H9 (cell line): ENCODE measurements around the gene DOCK10. TPM values are rescaled to one million over a fixed set of nuclear protein-coding genes. Genes with fewer than 3 reads are reported as not detected.

ENCODE experiments used
- DNase-seq: peaks from one replicate; pipeline ENCODE4 v3.0.0-alpha.2; 2017
- H2AFZ ChIP-seq: one replicate; pipeline ENCODE4 v1.6.1; 2013; ENCODE audit warnings: mild to moderate bottlenecking, low read length, control low read depth, moderate library complexity
- H2AK5ac ChIP-seq: 2 replicates; pipeline ENCODE4 v1.6.1; 2013; ENCODE audit warnings: low read length, control low read depth, mixed read lengths; ENCODE audit not compliant: insufficient read length
- H2BK120ac ChIP-seq: one replicate; pipeline ENCODE4 v1.6.1; 2013; ENCODE audit warnings: low read depth, mild to moderate bottlenecking, low read length, control low read depth, inconsistent platforms; ENCODE audit not compliant: poor library complexity, severe bottlenecking
- H2BK12ac ChIP-seq: 2 replicates; pipeline ENCODE4 v1.6.1; 2013; ENCODE audit warnings: low read length, control low read depth, mixed read lengths, low read depth; ENCODE audit not compliant: insufficient read length
- H2BK15ac ChIP-seq: 2 replicates; pipeline ENCODE4 v1.6.1; 2013; ENCODE audit warnings: low read depth, low read length, control low read depth
- H2BK20ac ChIP-seq: one replicate; pipeline ENCODE4 v1.6.1; 2013; ENCODE audit warnings: low read depth, mild to moderate bottlenecking, low read length, control low read depth, inconsistent platforms; ENCODE audit not compliant: poor library complexity, severe bottlenecking
- H2BK5ac ChIP-seq: 2 replicates; pipeline ENCODE4 v1.6.1; 2013; ENCODE audit warnings: low read length, control low read depth, mixed read lengths; ENCODE audit not compliant: insufficient read length
- H3K14ac ChIP-seq: 2 replicates; pipeline ENCODE4 v1.6.1; 2013; ENCODE audit warnings: low read length, control low read depth; ENCODE audit not compliant: insufficient read depth
- H3K18ac ChIP-seq: 2 replicates; pipeline ENCODE4 v1.6.1; 2013; ENCODE audit warnings: low read depth, mild to moderate bottlenecking, mixed read lengths, low read length, control low read depth; ENCODE audit not compliant: insufficient read length
- H3K23ac ChIP-seq: 2 replicates; pipeline ENCODE4 v1.6.1; 2013; ENCODE audit warnings: low read length, control low read depth, mixed read lengths, low read depth; ENCODE audit not compliant: insufficient read length
- H3K23me2 ChIP-seq: 2 replicates; pipeline ENCODE4 v1.6.1; 2013; ENCODE audit warnings: low read depth, mild to moderate bottlenecking, mixed read lengths, low read length, control low read depth; ENCODE audit not compliant: insufficient read length, poor library complexity, severe bottlenecking
- H3K27ac ChIP-seq: 2 replicates; pipeline ENCODE4 v1.5.1; 2013; ENCODE audit warnings: low read length, control low read depth, mixed read lengths, low read depth; ENCODE audit not compliant: insufficient read length
- H3K27me3 ChIP-seq: 2 replicates; pipeline ENCODE4 v1.6.1; 2013; ENCODE audit warnings: low read length, control low read depth, inconsistent platforms; ENCODE audit not compliant: insufficient read depth
- H3K4ac ChIP-seq: 2 replicates; pipeline ENCODE4 v1.6.1; 2013; ENCODE audit warnings: low read depth, mild to moderate bottlenecking, control low read depth, inconsistent platforms, low read length, moderate library complexity
- H3K4me1 ChIP-seq: 2 replicates; pipeline ENCODE4 v1.6.1; 2013; ENCODE audit warnings: low read length, control low read depth, inconsistent platforms; ENCODE audit not compliant: insufficient read depth
- H3K4me2 ChIP-seq: 2 replicates; pipeline ENCODE4 v1.6.1; 2013; ENCODE audit warnings: low read length, control low read depth, mixed read lengths; ENCODE audit not compliant: insufficient read length, insufficient read depth
- H3K56ac ChIP-seq: 2 replicates; pipeline ENCODE4 v1.6.1; 2013; ENCODE audit warnings: low read depth, mild to moderate bottlenecking, mixed read lengths, low read length, control low read depth; ENCODE audit not compliant: insufficient read length
- H3K79me1 ChIP-seq: 2 replicates; pipeline ENCODE4 v1.6.1; 2013; ENCODE audit warnings: low read depth, mild to moderate bottlenecking, moderate library complexity, low read length, control low read depth, inconsistent platforms; ENCODE audit not compliant: insufficient read depth, poor library complexity, severe bottlenecking
- H3K79me2 ChIP-seq: 2 replicates; pipeline ENCODE4 v1.6.1; 2013; ENCODE audit warnings: low read length, control low read depth, inconsistent platforms; ENCODE audit not compliant: insufficient read depth
- H3K9ac ChIP-seq: 2 replicates; pipeline ENCODE4 v1.6.1; 2013; ENCODE audit warnings: low read length, control low read depth, mixed read lengths; ENCODE audit not compliant: insufficient read length; ENCODE audit errors: extremely low read depth
- H3K9me3 ChIP-seq: one replicate; pipeline ENCODE4 v1.6.1; 2013; ENCODE audit warnings: low read depth, low read length, inconsistent platforms; ENCODE audit not compliant: control insufficient read depth
- H3T11ph ChIP-seq: one replicate; pipeline ENCODE4 v1.6.1; 2013; ENCODE audit warnings: mild to moderate bottlenecking, low read length, control low read depth, inconsistent platforms
- H4K20me1 ChIP-seq: one replicate; pipeline ENCODE4 v1.6.1; 2013; ENCODE audit not compliant: control insufficient read depth, insufficient read length, insufficient read depth
- H4K5ac ChIP-seq: 2 replicates; pipeline ENCODE4 v1.6.1; 2013; ENCODE audit warnings: low read depth, mild to moderate bottlenecking, mixed read lengths, low read length, control low read depth; ENCODE audit not compliant: insufficient read length
- H4K8ac ChIP-seq: replicated peaks from 2 replicates; pipeline ENCODE4 v1.6.1; 2013; ENCODE audit warnings: low read length, control low read depth, mixed read lengths, low read depth; ENCODE audit not compliant: insufficient read length
- H4K91ac ChIP-seq: 2 replicates; pipeline ENCODE4 v1.6.1; 2013; ENCODE audit warnings: low read depth, mild to moderate bottlenecking, moderate library complexity, mixed read lengths, low read length, control low read depth; ENCODE audit not compliant: insufficient read length
- H3K27ac Mint-ChIP-seq, 3 experiments: 2 replicates in 2 of 3; 3 replicates in 1 of 3; pipeline ENCODE4 v1.8.0; 2020 to 2021; ENCODE audit warnings: mixed read lengths in 3 of 3, mild to moderate bottlenecking in 1 of 3, moderate library complexity in 1 of 3
- H3K27me3 Mint-ChIP-seq: 2 replicates; pipeline ENCODE4 v1.8.0; 2021; ENCODE audit warnings: low read depth, mild to moderate bottlenecking, moderate library complexity, mixed read lengths
- H3K36me3 Mint-ChIP-seq, 3 experiments: 2 replicates in 2 of 3; 3 replicates in 1 of 3; pipeline ENCODE4 v1.8.0; 2020 to 2021; ENCODE audit warnings: low read depth in 3 of 3, mixed read lengths in 3 of 3; ENCODE audit not compliant: insufficient read depth in 1 of 3
- H3K4me1 Mint-ChIP-seq, 2 experiments: 2 replicates each; pipeline ENCODE4 v1.8.0; 2020; ENCODE audit warnings: mixed read lengths in 2 of 2
- H3K4me3 Mint-ChIP-seq, 2 experiments: 2 replicates in 1 of 2; 3 replicates in 1 of 2; pipeline ENCODE4 v1.8.0; 2020 to 2021; ENCODE audit warnings: mild to moderate bottlenecking in 2 of 2, mixed read lengths in 2 of 2, moderate library complexity in 1 of 2
- H3K9me3 Mint-ChIP-seq, 2 experiments: 2 replicates in 1 of 2; 3 replicates in 1 of 2; pipeline ENCODE4 v1.8.0; 2020; ENCODE audit warnings: mild to moderate bottlenecking in 2 of 2, mixed read lengths in 2 of 2, moderate library complexity in 1 of 2
- CTCF ChIP-seq: fragments of 200-600 bp; sonication (generic); conservative IDR thresholded peaks from 3 replicates; pipeline ENCODE4 v1.8.0; 2021; ENCODE audit warnings: antibody characterized with exemption, mild to moderate bottlenecking
- WGBS: extraction: QIAGEN DNeasy Blood & Tissue Kit; methylation state at CpG from one replicate; pipeline ENCODE4 v1.1.7; 2013; ENCODE audit warnings: missing lambda C conversion rate, low lambda C conversion rate, mixed read lengths; ENCODE audit not compliant: insufficient read length; ENCODE audit errors: extremely low coverage; 5-methylcytosine and 5-hydroxymethylcytosine counted together
- total RNA-seq: library from RNA; stranded (reverse); gene quantifications from 2 replicates; pipeline ENCODE4 v1.2.1, GENCODE V29; 2021

DOCK10 gene
- total RNA-seq, 1 experiment from 2014 or later, result 0.79 TPM

- Histone ChIP-seq H2BK5ac (no peak overlapping the region), H2BK120ac (no peak overlapping the region), H3K4ac (no peak overlapping the region), H3K27me3 (no peaks in the 10 kb centered on the region), H3K56ac (no peak overlapping the region), H4K20me1 (no peaks in the 10 kb centered on the region), H3K9ac (no peak overlapping the region), H3T11ph (no peak overlapping the region), H3K4me2 (no peak overlapping the region), H3K23me2 (no peaks in the 10 kb centered on the region), H4K8ac (no peak overlapping the region), H3K79me2 (no peaks in the 10 kb centered on the region), H3K14ac (no peak overlapping the region), H2BK12ac (no peak overlapping the region), H3K18ac (no peak overlapping the region), H4K91ac (no peak overlapping the region), H3K27ac (no peak overlapping the region), H4K5ac (no peak overlapping the region), H3K9me3 (no peaks in the 10 kb centered on the region), H2BK20ac (no peak overlapping the region), H3K23ac (no peak overlapping the region), H3K79me1 (no peaks in the 10 kb centered on the region), H2BK15ac (no peak overlapping the region), H2AFZ (no peak overlapping the region), H2AK5ac (no peak overlapping the region), H3K4me1 (no peaks in the 10 kb centered on the region)
- Mint-ChIP-seq H3K4me1 (no peaks in the 10 kb centered on the region; a peak in 1 of 4 replicates), H3K27me3 (no peaks in the 10 kb centered on the region), H3K27ac (no peak overlapping the region; a peak in 1 of 7 replicates), H3K4me3 (no peak overlapping the region), H3K36me3 (no peaks in the 10 kb centered on the region; a peak in 1 of 7 replicates), H3K9me3 (peaks cover 0 to 6% of the 10 kb centered on the region in 2 experiments; a peak in 2 of 5 replicates)
- no peak for DNase-seq
- no CpG with 5 or more reads among the region's 2 CpGs for WGBS
- TF ChIP-seq CTCF, result no peak
Measured at GRCh38 chr2:225056330-225057073, 14.2 kb upstream of the DOCK10 start.
